ENCODE measurements around the gene PNLIPRP2. TPM values are rescaled to one million over a fixed set of nuclear protein-coding genes. Genes with fewer than 3 reads are reported as not detected.

The PNLIPRP2 gene
- not detected for total RNA-seq

GRCh38 chr10:116620423-116621400, at the start of gene PNLIPRP2:
PNLIPRP2 (plus strand) TSS chr10:116620953.
- H3K4me1 ChIP-seq: no peaks in the 10 kb centered on the region
- H3K4me3 ChIP-seq: no peak within 1 kb of the TSS
- DNase-seq (ENCODE audit: extremely low spot score): no peak
- WGBS: 72% methylated on average over 17 of the region's 20 CpGs
- no peaks in the 10 kb centered on the region for H3K36me3 ChIP-seq
- H3K9me3 ChIP-seq: no peaks in the 10 kb centered on the region
- TF ChIP-seq POLR2AphosphoS5 (IDR thresholded peaks at IDR 0.05) (no peak), POLR2A (IDR thresholded peaks at IDR 0.05; ENCODE audit: low read depth) (no peak), EP300 (IDR thresholded peaks at IDR 0.05) (no peak)
- TF ChIP-seq, protein P1, sequence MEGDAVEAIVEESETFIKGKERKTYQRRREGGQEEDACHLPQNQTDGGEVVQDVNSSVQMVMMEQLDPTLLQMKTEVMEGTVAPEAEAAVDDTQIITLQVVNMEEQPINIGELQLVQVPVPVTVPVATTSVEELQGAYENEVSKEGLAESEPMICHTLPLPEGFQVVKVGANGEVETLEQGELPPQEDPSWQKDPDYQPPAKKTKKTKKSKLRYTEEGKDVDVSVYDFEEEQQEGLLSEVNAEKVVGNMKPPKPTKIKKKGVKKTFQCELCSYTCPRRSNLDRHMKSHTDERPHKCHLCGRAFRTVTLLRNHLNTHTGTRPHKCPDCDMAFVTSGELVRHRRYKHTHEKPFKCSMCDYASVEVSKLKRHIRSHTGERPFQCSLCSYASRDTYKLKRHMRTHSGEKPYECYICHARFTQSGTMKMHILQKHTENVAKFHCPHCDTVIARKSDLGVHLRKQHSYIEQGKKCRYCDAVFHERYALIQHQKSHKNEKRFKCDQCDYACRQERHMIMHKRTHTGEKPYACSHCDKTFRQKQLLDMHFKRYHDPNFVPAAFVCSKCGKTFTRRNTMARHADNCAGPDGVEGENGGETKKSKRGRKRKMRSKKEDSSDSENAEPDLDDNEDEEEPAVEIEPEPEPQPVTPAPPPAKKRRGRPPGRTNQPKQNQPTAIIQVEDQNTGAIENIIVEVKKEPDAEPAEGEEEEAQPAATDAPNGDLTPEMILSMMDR (IDR thresholded peaks at IDR 0.05): no peak
- peaks cover 0 to 17% (median 0%) of the 10 kb centered on the region in 4 donors for H3K27me3 ChIP-seq
- intact Hi-C loops (cut with DNase I): no loop called here
- H3K27ac ChIP-seq (replicated peaks in 1 of 4): no peak within 1 kb of the TSS

DNA sequence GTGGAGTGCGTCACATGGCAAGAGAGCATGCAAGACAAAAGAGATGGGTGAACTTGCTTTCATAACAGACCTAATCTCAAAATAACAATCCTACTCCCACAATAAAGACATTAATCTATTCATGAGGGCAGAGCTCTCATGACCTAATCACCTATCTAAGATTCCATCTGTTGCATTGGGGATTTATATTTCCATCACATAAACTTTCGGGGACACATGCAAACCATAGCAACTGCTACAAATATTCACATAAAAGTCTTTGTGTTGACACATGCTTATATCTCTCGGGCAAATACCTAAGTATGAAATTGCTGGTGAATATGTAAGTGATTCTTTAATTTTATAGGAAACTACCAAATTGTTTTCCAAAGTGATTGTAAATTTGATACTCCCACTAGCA, 46.0 kb upstream of the PNLIPRP2 start:
- no peak for DNase-seq (ENCODE audit: extremely low spot score)
- TF ChIP-seq, protein P1 (IDR thresholded peaks at IDR 0.05): no peak
- TF ChIP-seq POLR2A (IDR thresholded peaks at IDR 0.05; ENCODE audit: low read depth) (no peak), POLR2AphosphoS5 (IDR thresholded peaks at IDR 0.05) (no peak), EP300 (IDR thresholded peaks at IDR 0.05) (no peak)
- no peaks in the 10 kb centered on the region for H3K27me3 ChIP-seq
- H3K4me3 ChIP-seq: no peak overlapping the region
- H3K4me1 ChIP-seq: no peaks in the 10 kb centered on the region
- H3K9me3 ChIP-seq: no peaks in the 10 kb centered on the region
- WGBS: 88% methylated on average over 3 of the region's 3 CpGs
- H3K36me3 ChIP-seq: no peaks in the 10 kb centered on the region
- H3K27ac ChIP-seq (replicated peaks in 1 of 4): no peak overlapping the region
- intact Hi-C loops (cut with DNase I): no loop called here

- TF ChIP-seq, protein P1 (IDR thresholded peaks at IDR 0.05): no peak
- TF ChIP-seq POLR2AphosphoS5 (IDR thresholded peaks at IDR 0.05) (no peak), POLR2A (IDR thresholded peaks at IDR 0.05; ENCODE audit: low read depth) (no peak), EP300 (IDR thresholded peaks at IDR 0.05) (no peak)
- intact Hi-C loops (cut with DNase I): no loop called here
- H3K27me3 ChIP-seq: no peaks in the 10 kb centered on the region
- H3K4me3 ChIP-seq: no peak overlapping the region
- H3K9me3 ChIP-seq: no peaks in the 10 kb centered on the region
- no peak for DNase-seq (ENCODE audit: extremely low spot score)
- H3K27ac ChIP-seq (replicated peaks in 1 of 4): no peak overlapping the region
- 91% methylated on average over 8 of the region's 8 CpGs for WGBS
- H3K4me1 ChIP-seq: no peaks in the 10 kb centered on the region
- no peaks in the 10 kb centered on the region for H3K36me3 ChIP-seq
These were observed 32.7 kb upstream of the PNLIPRP2 start for GRCh38 chr10:116587878-116588591.

- H3K36me3 ChIP-seq: no peaks in the 10 kb centered on the region
- no peaks in the 10 kb centered on the region for H3K27me3 ChIP-seq
- no peaks in the 10 kb centered on the region for H3K9me3 ChIP-seq
- intact Hi-C loops (cut with DNase I): no loop called here
- no peak for DNase-seq (ENCODE audit: extremely low spot score)
- H3K4me1 ChIP-seq: no peaks in the 10 kb centered on the region
- WGBS: 93% methylated on average over 2 of the region's 2 CpGs
- no peak overlapping the region for H3K27ac ChIP-seq (replicated peaks in 1 of 4)
- no peak overlapping the region for H3K4me3 ChIP-seq
- TF ChIP-seq EP300 (IDR thresholded peaks at IDR 0.05) (no peak), POLR2AphosphoS5 (IDR thresholded peaks at IDR 0.05) (no peak), POLR2A (IDR thresholded peaks at IDR 0.05; ENCODE audit: low read depth) (no peak)
- TF ChIP-seq, protein P1 (IDR thresholded peaks at IDR 0.05): no peak
These were observed 31.8 kb upstream of the PNLIPRP2 start for GRCh38 chr10:116588995-116589394.

Data from esophagus muscularis mucosa (tissue), 4 donors.